G401 (cell line): ENCODE results near the gene EXOC1L. TPM values are rescaled to one million over a fixed set of nuclear protein-coding genes. Genes with fewer than 3 reads are reported as not detected.

ENCODE experiments used
- DNase-seq: peaks from one replicate; pipeline ENCODE4 v3.0.0-alpha.2; 2015; ENCODE audit warnings: low spot score
- in situ Hi-C: cut with HindIII; loops from 2 replicates; pipeline ENCODE4 v1.10.0; 2016; ENCODE audit warnings: low sequenced_read_pairs, mixed read lengths
- total RNA-seq: library from RNA; depleted of rRNA; stranded (reverse); fragments of >200 nt; shearing (Covaris generic); gene quantifications from 2 replicates; pipeline ENCODE4 v1.2.3, GENCODE V29; 2014; rRNA removed

The EXOC1L gene
- total RNA-seq, 1 experiment from 2014 or later: not detected

- in situ Hi-C loops: no loop called here
- no peak for DNase-seq
These were observed 51.8 kb downstream of the EXOC1L start for GRCh38 chr4:55871299-55871800.

GRCh38 chr4:55874831-55875230 lies 55.2 kb downstream of the EXOC1L start:
- in situ Hi-C loops: no loop called here
- no peak for DNase-seq

GRCh38 chr4:55876387-55876786 lies 56.8 kb downstream of the EXOC1L start:
- DNase-seq: no peak
- in situ Hi-C loops: no loop called here

- DNase-seq: no peak
- in situ Hi-C loops: no loop called here
These were observed 59.6 kb downstream of the EXOC1L start for GRCh38 chr4:55879224-55879623.

- no peak for DNase-seq
- in situ Hi-C loops: no loop called here
These were observed 61.2 kb downstream of the EXOC1L start for GRCh38 chr4:55880652-55881280.

GRCh38 chr4:55884093-55884850 lies 64.7 kb downstream of the EXOC1L start:
- in situ Hi-C loops: no loop called here
- no peak for DNase-seq

GRCh38 chr4:55884851-55885219 lies 65.2 kb downstream of the EXOC1L start:
- DNase-seq: no peak
- in situ Hi-C loops: no loop called here

Other genes with a start within 250 kb of the EXOC1L start
- gene PDCL2, start 227.5 kb upstream of the EXOC1L start, total RNA-seq: not detected in 2 replicates
- not detected in 2 replicates for gene NMU, start 183.5 kb upstream of the EXOC1L start, total RNA-seq
- 29.7 and 43.6 TPM in 2 replicates for gene EXOC1, start 33.9 kb downstream of the EXOC1L start, total RNA-seq
- 5.7 and 10.7 TPM in 2 replicates for gene CEP135, start 129.2 kb downstream of the EXOC1L start, total RNA-seq